Heart left ventricle (tissue), 16 donors: Measurements from ENCODE around the gene RIMS4. TPM values are rescaled to one million over a fixed set of nuclear protein-coding genes. Genes with fewer than 3 reads are reported as not detected.

Experiments used
- ATAC-seq, 4 donors: fragments of 200-7000 bp; cut with Tn5 transposase; one replicate each; pipeline ENCODE4 v1.9.1; 2020 to 2022; ENCODE audit warnings: moderate library complexity in 4 of 4, mild to moderate bottlenecking in 3 of 4, moderate number of reproducible peaks in 1 of 4
- DNase-seq, 5 donors: peaks; one replicate each; pipeline ENCODE4 v3.0.0-alpha.2; 2020
- H3K27ac ChIP-seq, 12 donors: fragments of 200-600 bp; sonication (generic) in 4 of 12; one replicate each; pipeline versions ENCODE4 v1.5.0 to v1.8.0; 2016 to 2022; ENCODE audit warnings: mild to moderate bottlenecking in 2 of 12
- H3K27me3 ChIP-seq, 9 donors: fragments of 200-600 bp; sonication (generic) in 2 of 9; one replicate each; pipeline versions ENCODE4 v1.5.1 to v1.8.0; 2016 to 2022; ENCODE audit warnings: mild to moderate bottlenecking in 3 of 9
- H3K36me3 ChIP-seq, 9 donors: fragments of 200-600 bp; sonication (generic) in 2 of 9; one replicate each; pipeline versions ENCODE4 v1.5.0 to v1.8.0; 2018 to 2022; ENCODE audit warnings: mild to moderate bottlenecking in 2 of 9
- H3K4me1 ChIP-seq, 12 donors: fragments of 200-600 bp; sonication (generic) in 4 of 12; one replicate each; pipeline versions ENCODE4 v1.5.0 to v1.8.0; 2016 to 2022; ENCODE audit warnings: mild to moderate bottlenecking in 3 of 12
- H3K4me3 ChIP-seq, 12 donors: fragments of 200-600 bp; sonication (generic) in 4 of 12; one replicate each; pipeline versions ENCODE4 v1.5.0 to v1.8.0; 2017 to 2022; ENCODE audit warnings: mild to moderate bottlenecking in 9 of 12, moderate library complexity in 4 of 12
- H3K9me3 ChIP-seq, 12 donors: fragments of 200-600 bp; sonication (generic) in 4 of 12; one replicate each; pipeline versions ENCODE4 v1.5.0 to v1.8.0; 2016 to 2022; ENCODE audit warnings: mild to moderate bottlenecking in 1 of 12
- POLR2A ChIP-seq, 2 donors: fragments of 450-650 bp; IDR thresholded peaks; one replicate each; pipeline ENCODE4 v1.6.1; 2017; ENCODE audit warnings: antibody characterized with exemption in 2 of 2, mild to moderate bottlenecking in 2 of 2, moderate library complexity in 2 of 2
- WGBS, 4 donors: extraction: QIAGEN DNeasy Blood & Tissue Kit in 2 of 4; methylation state at CpG; one replicate each; pipeline versions ENCODE4 v1.1.5 to v1.1.7; 2013 to 2018; 5-methylcytosine and 5-hydroxymethylcytosine counted together
- intact Hi-C, 10 donors: fragments of 100-400 bp; cut with DNase I; formaldehyde crosslinking; loops; one replicate each; pipeline versions ENCODE4 v1.11.1 to v1.14.2; 2022
- polyA plus RNA-seq, 2 donors: library from polyadenylated mRNA; stranded (reverse); fragments of 200-250 nt; gene quantifications; one replicate each; pipeline ENCODE4 v1.2.3, GENCODE V29; 2013
- total RNA-seq, 9 donors: library from RNA; depleted of rRNA in 2 of 9; stranded (reverse); fragments of >200 nt in 2 of 9; fragmentation: NEBNext Ultra II Directional in 3 of 9; extraction: Animal tissue kit (Norgen Biotek cat#: 25700) in 3 of 9; gene quantifications; one replicate each; pipeline versions ENCODE4 v1.1.0 to v1.2.4, GENCODE V29; 2016 to 2023
- TF ChIP-seq, protein P1 (sequence below), 12 donors: fragments of 200-600 bp; sonication (generic) in 4 of 12; IDR thresholded peaks; one replicate each; pipeline versions ENCODE4 v1.5.0 to v1.8.0; 2018 to 2022; ENCODE audit warnings: antibody characterized with exemption in 12 of 12, mild to moderate bottlenecking in 5 of 12
- donor health status: ischemic (EF 13 %, LVEDD 7.1; RV severe dilation, severe dysfunction).
- donor health status: healthy with polysubstance abuse.
- donor health status: DM: no; HTN: yes; CAD: no.
- donor health status: DM: no; HTN: no; CAD: no.
- donor health status: ischemic (EF 25% LVEDD 6.9; RV normal size, moderate dysfunction).
- donor health status: ischemic (EF 25% LVEDD 5.7; RV mildly dilated, moderate dysfunction).
- donor health status: healthy.
- donor health status: DM: yes; HTN: yes; CAD: no.
- donor health status: ischemic (EF 35%, LVEDD 5.7; RV mildly dilated, moderate dysfunction).
- donor health status: nonischemic (EF 11% LVEDD 7.7; RV severe dilation, severe dysfunction).
- donor health status: DM: yes; HTN: yes; CAD: no.
- donor health status: PGD.
- donor health status: ischemic (EF 29% LVEDD 5.4; RV normal size, mild dysfunction).
- donor health status: nonischemic (EF 23%, LVEDD 6.1; RV moderate dilation, normal function).

The RIMS4 gene
- total and polyA plus RNA-seq, 11 donors, result 0.04 to 0.59 (median 0.11) TPM; not detected in 5

DNA sequence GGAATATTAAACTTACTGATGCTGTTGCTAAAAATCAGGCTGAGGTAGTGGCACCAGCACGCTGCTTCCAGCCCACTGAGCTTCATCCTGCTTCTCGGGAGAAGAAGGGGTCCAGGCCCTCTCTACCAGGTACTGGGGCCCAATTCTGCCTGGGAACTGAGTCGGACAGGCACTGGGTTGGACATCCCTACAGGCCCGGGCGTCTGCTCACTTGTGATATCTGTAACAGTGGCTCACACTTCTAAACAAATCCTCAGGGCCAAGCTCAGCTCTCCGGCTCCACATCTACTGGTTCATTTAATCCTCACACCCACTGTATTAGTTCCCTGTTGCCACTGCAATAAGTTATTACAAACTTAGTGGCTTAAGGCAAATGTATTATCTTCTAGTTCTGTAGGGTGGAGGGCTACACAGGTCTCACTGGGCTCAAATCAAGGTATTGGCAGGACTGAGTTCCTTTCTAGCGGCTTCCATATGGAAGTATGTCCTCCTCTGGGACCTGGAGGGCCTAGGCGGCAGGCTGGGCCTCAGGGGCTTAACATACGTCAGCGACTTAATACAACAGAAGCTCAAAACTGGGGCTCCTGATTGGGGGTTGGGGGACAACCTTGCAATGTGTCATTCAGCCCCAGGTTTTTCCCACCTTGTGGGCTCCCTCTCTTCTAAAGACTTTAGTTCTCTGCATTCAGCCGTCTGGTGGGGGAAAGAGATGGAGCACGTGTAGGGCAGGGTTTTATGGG is 66.3 kb downstream of the RIMS4 start:
- Histone ChIP-seq H3K4me3 (no peak overlapping the region), H3K4me1 (peaks cover 0 to 40% (median 15%) of the 10 kb centered on the region in 12 donors), H3K36me3 (no peaks in the 10 kb centered on the region), H3K27ac (no peak overlapping the region), H3K27me3 (peaks cover 0 to 24% (median 0%) of the 10 kb centered on the region in 9 donors), H3K9me3 (no peaks in the 10 kb centered on the region)
- TF ChIP-seq, protein P1, sequence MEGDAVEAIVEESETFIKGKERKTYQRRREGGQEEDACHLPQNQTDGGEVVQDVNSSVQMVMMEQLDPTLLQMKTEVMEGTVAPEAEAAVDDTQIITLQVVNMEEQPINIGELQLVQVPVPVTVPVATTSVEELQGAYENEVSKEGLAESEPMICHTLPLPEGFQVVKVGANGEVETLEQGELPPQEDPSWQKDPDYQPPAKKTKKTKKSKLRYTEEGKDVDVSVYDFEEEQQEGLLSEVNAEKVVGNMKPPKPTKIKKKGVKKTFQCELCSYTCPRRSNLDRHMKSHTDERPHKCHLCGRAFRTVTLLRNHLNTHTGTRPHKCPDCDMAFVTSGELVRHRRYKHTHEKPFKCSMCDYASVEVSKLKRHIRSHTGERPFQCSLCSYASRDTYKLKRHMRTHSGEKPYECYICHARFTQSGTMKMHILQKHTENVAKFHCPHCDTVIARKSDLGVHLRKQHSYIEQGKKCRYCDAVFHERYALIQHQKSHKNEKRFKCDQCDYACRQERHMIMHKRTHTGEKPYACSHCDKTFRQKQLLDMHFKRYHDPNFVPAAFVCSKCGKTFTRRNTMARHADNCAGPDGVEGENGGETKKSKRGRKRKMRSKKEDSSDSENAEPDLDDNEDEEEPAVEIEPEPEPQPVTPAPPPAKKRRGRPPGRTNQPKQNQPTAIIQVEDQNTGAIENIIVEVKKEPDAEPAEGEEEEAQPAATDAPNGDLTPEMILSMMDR (IDR thresholded peaks at IDR 0.05), result no peak
- no peak for TF ChIP-seq POLR2A (IDR thresholded peaks at IDR 0.05)
- intact Hi-C loops, result no loop called here
- 88 to 93% (median 90%) methylated on average over 12 of the region's 12 CpGs for WGBS, 4 donors
- DNase-seq, result no peak
- no peak for ATAC-seq

DNA sequence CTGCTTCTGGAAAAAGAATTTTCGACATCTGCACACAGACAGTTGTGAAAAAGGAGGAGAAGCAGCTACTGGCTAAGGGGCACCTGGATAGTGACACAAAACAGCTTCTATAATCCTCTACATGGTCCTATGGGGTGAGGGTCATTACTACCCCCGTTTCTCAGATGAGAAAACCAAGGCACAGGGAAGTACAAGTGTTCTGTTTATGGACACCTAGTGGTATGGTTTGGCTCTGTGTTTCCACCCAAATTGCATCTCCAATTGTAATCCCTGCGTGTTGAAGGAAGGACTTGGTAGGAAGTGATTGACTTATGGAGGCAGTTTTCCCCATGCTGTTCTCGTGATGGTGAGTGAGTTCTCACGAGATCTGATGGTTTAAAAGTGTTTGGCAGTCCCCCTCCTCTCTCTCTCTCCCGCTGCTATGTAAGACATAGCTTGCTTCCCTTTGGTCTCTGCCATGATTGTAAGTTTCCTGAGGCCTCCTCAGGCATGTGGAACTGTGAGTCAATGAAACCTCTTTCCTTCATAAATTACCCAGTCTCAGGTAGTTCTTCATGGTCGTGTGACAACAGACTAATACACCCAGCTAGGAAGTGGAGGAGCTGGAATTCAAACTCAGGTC is 67.2 kb downstream of the RIMS4 start:
- H3K27ac ChIP-seq, result peak overlapping the region in 1 of 12 donors; percentile 22
- peaks cover 0 to 23% (median 0%) of the 10 kb centered on the region in 9 donors for H3K27me3 ChIP-seq
- no peak for TF ChIP-seq POLR2A (IDR thresholded peaks at IDR 0.05)
- TF ChIP-seq, protein P1 (IDR thresholded peaks at IDR 0.05), result no peak
- no peaks in the 10 kb centered on the region for H3K9me3 ChIP-seq
- H3K4me3 ChIP-seq, result no peak overlapping the region
- no peaks in the 10 kb centered on the region for H3K36me3 ChIP-seq
- H3K4me1 ChIP-seq, result peaks cover 0 to 46% (median 15%) of the 10 kb centered on the region in 12 donors
- DNase-seq, result no peak
- ATAC-seq, result no peak
- 59 to 74% (median 69%) methylated on average over 7 of the region's 7 CpGs for WGBS, 4 donors
- intact Hi-C loops, result no loop called here

DNA sequence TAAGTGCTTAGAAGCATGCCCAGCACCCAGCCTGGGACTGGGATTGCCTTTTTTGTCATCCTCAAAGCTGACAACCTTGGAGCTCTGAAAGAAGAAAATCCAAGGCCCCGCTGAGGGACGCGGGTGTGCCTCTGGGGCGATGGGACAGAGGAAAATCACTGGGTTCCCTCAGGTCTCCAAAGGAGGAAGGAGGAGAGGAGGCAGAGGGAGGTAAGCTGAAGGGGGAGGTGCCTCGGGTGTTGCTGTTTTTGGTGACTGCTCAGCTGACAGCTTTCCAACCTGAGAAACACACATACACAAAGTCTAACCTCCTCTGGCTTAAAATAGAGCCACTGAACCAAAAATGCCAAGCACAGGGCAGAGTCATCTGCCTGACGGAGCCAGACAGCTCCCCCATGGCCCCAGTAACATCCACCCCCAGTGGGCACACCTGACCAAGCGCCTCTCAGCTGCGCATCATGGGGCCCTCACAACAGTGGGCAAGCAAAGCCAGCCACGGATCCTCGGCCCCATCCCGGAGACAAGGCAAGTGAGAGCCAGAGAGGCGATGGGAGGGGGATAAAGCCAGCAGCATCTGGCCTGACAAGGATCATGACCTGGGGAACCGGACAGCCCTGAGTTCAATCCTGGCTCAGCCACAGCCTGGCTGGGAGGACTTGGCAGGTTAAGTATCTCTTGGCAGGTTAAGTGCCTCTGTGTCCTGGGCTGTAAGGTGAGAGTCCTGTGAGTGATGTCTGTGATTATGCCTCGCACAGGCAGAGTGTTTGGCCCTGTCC is 67.9 kb downstream of the RIMS4 start:
- H3K27ac ChIP-seq, result peak overlapping the region in 2 of 12 donors; percentile 9 to 22
- no peaks in the 10 kb centered on the region for H3K9me3 ChIP-seq
- peaks cover 0 to 39% (median 15%) of the 10 kb centered on the region in 12 donors for H3K4me1 ChIP-seq
- no peak overlapping the region for H3K4me3 ChIP-seq
- DNase-seq (no peak), ATAC-seq (peak in 1 of 4 donors; percentile 45)
- no peak for TF ChIP-seq POLR2A (IDR thresholded peaks at IDR 0.05)
- TF ChIP-seq, protein P1 (IDR thresholded peaks at IDR 0.05), result no peak
- H3K27me3 ChIP-seq, result peaks cover 0 to 20% (median 0%) of the 10 kb centered on the region in 9 donors
- 63 to 73% (median 67%) methylated on average over 13 to 14 of the region's 14 CpGs for WGBS, 4 donors
- intact Hi-C loops, result no loop called here
- no peaks in the 10 kb centered on the region for H3K36me3 ChIP-seq

DNA sequence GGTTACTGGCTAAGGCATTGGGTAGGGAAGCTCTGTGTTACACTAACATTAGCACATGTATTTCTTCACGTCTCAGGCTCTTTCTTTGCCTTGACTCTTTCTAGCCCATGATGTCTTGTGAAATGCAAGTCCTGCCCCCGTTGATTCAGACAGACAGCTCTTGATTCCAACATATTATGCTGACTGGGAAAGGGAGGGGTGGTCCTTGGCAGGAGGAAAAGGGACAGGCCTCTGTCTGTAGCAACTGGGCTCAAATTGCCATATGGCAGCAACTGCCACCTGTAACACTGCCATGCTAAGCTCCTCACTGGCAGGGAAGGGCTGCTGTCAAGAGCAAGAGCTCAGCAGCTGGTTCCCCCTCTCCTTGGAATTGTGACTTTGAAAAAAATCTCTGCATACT is 70.4 kb downstream of the RIMS4 start:
- Histone ChIP-seq H3K4me3 (no peak overlapping the region), H3K36me3 (no peaks in the 10 kb centered on the region), H3K27ac (no peak overlapping the region), H3K9me3 (no peaks in the 10 kb centered on the region), H3K27me3 (no peaks in the 10 kb centered on the region), H3K4me1 (peaks cover 0 to 20% (median 0%) of the 10 kb centered on the region in 12 donors)
- no peak for ATAC-seq
- DNase-seq, result no peak
- TF ChIP-seq POLR2A (IDR thresholded peaks at IDR 0.05), result no peak
- TF ChIP-seq, protein P1 (IDR thresholded peaks at IDR 0.05), result no peak
- intact Hi-C loops, result loop anchor here in 4 of 10 donors (10.0 kb wide), 3 partner anchors 205 to 525 kb away; partner anchors contain the start of gene OSER1 (in 2 of the 4)
- WGBS, 4 donors, result 67 to 80% (median 78%) methylated on average over 2 of the region's 2 CpGs
